Large intestine (tissue), 3 donors: ENCODE data around the gene NCKAP5. TPM values are rescaled to one million over a fixed set of nuclear protein-coding genes. Genes with fewer than 3 reads are reported as not detected.

Experiments
- DNase-seq, 2 donors: peaks; one replicate each; pipeline versions ENCODE4 v3.0.0 to v3.0.0-alpha.2; 2013
- H3K27ac ChIP-seq: one replicate; pipeline ENCODE4 v1.5.1; 2013; ENCODE audit warnings: low read length
- H3K27me3 ChIP-seq: 2 replicates; pipeline ENCODE4 v1.6.1; 2013; ENCODE audit warnings: low read length; ENCODE audit not compliant: control insufficient read depth, insufficient read depth
- H3K36me3 ChIP-seq: 2 replicates; pipeline ENCODE4 v1.6.1; 2013; ENCODE audit warnings: low read length; ENCODE audit not compliant: control insufficient read depth, insufficient read depth
- H3K4me1 ChIP-seq: one replicate; pipeline ENCODE4 v1.6.1; 2013; ENCODE audit warnings: low read length; ENCODE audit not compliant: control insufficient read depth, insufficient read depth
- H3K4me3 ChIP-seq: one replicate; pipeline ENCODE4 v1.5.1; 2013; ENCODE audit warnings: low read length
- H3K9me3 ChIP-seq: one replicate; pipeline ENCODE4 v1.6.1; 2013; ENCODE audit warnings: mild to moderate bottlenecking, low read depth, low read length, moderate library complexity; ENCODE audit not compliant: control insufficient read depth
- WGBS: methylation state at CpG from one replicate; pipeline ENCODE4 v1.1.5; 2013; ENCODE audit warnings: low lambda C conversion rate; ENCODE audit not compliant: insufficient coverage; 5-methylcytosine and 5-hydroxymethylcytosine counted together
- polyA plus RNA-seq: library from polyadenylated mRNA; unstranded; fragments of 120-200 nt; gene quantifications from one replicate; pipeline ENCODE4 v1.2.1, GENCODE V29; 2013

Gene NCKAP5
- polyA plus RNA-seq, 1 donor = 4.3 TPM

GRCh38 chr2:133061874-133062593 is 506.2 kb downstream of the NCKAP5 start:
- 63% methylated on average over 2 of the region's 3 CpGs for WGBS
- H3K9me3 ChIP-seq = no peaks in the 10 kb centered on the region
- H3K4me3 ChIP-seq = no peak overlapping the region
- DNase-seq = no peak
- no peaks in the 10 kb centered on the region for H3K4me1 ChIP-seq
- H3K27me3 ChIP-seq = no peaks in the 10 kb centered on the region
- H3K36me3 ChIP-seq = no peaks in the 10 kb centered on the region
- H3K27ac ChIP-seq = no peak overlapping the region

GRCh38 chr2:133054297-133054696 is 514.0 kb downstream of the NCKAP5 start:
- no peaks in the 10 kb centered on the region for H3K27me3 ChIP-seq
- H3K4me1 ChIP-seq = no peaks in the 10 kb centered on the region
- 100% methylated on average over 1 of the region's 3 CpGs for WGBS
- H3K36me3 ChIP-seq = no peaks in the 10 kb centered on the region
- no peak overlapping the region for H3K4me3 ChIP-seq
- no peak overlapping the region for H3K27ac ChIP-seq
- H3K9me3 ChIP-seq = no peaks in the 10 kb centered on the region
- DNase-seq = no peak

GRCh38 chr2:133053541-133053940 is 514.7 kb downstream of the NCKAP5 start:
- Histone ChIP-seq H3K4me3 (no peak overlapping the region), H3K9me3 (no peaks in the 10 kb centered on the region), H3K27ac (no peak overlapping the region), H3K36me3 (no peaks in the 10 kb centered on the region), H3K27me3 (no peaks in the 10 kb centered on the region), H3K4me1 (no peaks in the 10 kb centered on the region)
- no peak for DNase-seq
- 63% methylated on average over 2 of the region's 3 CpGs for WGBS

- no peak overlapping the region for H3K4me3 ChIP-seq
- H3K4me1 ChIP-seq = no peaks in the 10 kb centered on the region
- no peak overlapping the region for H3K27ac ChIP-seq
- H3K9me3 ChIP-seq = no peaks in the 10 kb centered on the region
- DNase-seq = no peak
- no peaks in the 10 kb centered on the region for H3K36me3 ChIP-seq
- no peaks in the 10 kb centered on the region for H3K27me3 ChIP-seq
- no CpG with 5 or more reads among the region's 5 CpGs for WGBS
These were observed 522.5 kb downstream of the NCKAP5 start for GRCh38 chr2:133045787-133046186.

GRCh38 chr2:133044556-133044955 is 523.7 kb downstream of the NCKAP5 start:
- Histone ChIP-seq H3K27ac (no peak overlapping the region), H3K9me3 (no peaks in the 10 kb centered on the region)
- WGBS = no CpG with 5 or more reads among the region's 4 CpGs

GRCh38 chr2:133040170-133040569 is 528.1 kb downstream of the NCKAP5 start:
- H3K27ac ChIP-seq = no peak overlapping the region
- H3K27me3 ChIP-seq = no peaks in the 10 kb centered on the region
- no peak for DNase-seq
- H3K4me1 ChIP-seq = no peaks in the 10 kb centered on the region
- no peak overlapping the region for H3K4me3 ChIP-seq
- H3K36me3 ChIP-seq = no peaks in the 10 kb centered on the region
- no peaks in the 10 kb centered on the region for H3K9me3 ChIP-seq
- WGBS = 80% methylated on average over 1 of the region's 4 CpGs

More at GRCh38 chr2:133044556-133044955, 523.7 kb downstream of the NCKAP5 start:
- no peak for DNase-seq
- Histone ChIP-seq H3K4me1 (no peaks in the 10 kb centered on the region), H3K36me3 (no peaks in the 10 kb centered on the region), H3K27me3 (no peaks in the 10 kb centered on the region), H3K4me3 (no peak overlapping the region)

GRCh38 chr2:133039531-133039930 is 528.7 kb downstream of the NCKAP5 start:
- no peaks in the 10 kb centered on the region for H3K4me1 ChIP-seq
- no peaks in the 10 kb centered on the region for H3K36me3 ChIP-seq
- no peak overlapping the region for H3K27ac ChIP-seq
- H3K27me3 ChIP-seq = no peaks in the 10 kb centered on the region
- H3K9me3 ChIP-seq = no peaks in the 10 kb centered on the region
- DNase-seq = no peak
- WGBS = no CpG with 5 or more reads among the region's 1 CpG
- H3K4me3 ChIP-seq = no peak overlapping the region

- Histone ChIP-seq H3K9me3 (no peaks in the 10 kb centered on the region), H3K4me1 (no peaks in the 10 kb centered on the region), H3K27me3 (no peaks in the 10 kb centered on the region), H3K36me3 (no peaks in the 10 kb centered on the region), H3K4me3 (no peak overlapping the region), H3K27ac (no peak overlapping the region)
- no peak for DNase-seq
- WGBS = 20% methylated on average over 2 of the region's 6 CpGs
These were observed 541.6 kb downstream of the NCKAP5 start for GRCh38 chr2:133026536-133027177.

- H3K4me3 ChIP-seq = no peak overlapping the region
- no peaks in the 10 kb centered on the region for H3K36me3 ChIP-seq
- H3K27ac ChIP-seq = no peak overlapping the region
- no peaks in the 10 kb centered on the region for H3K9me3 ChIP-seq
- WGBS = no CpG with 5 or more reads among the region's 3 CpGs
- no peaks in the 10 kb centered on the region for H3K27me3 ChIP-seq
- H3K4me1 ChIP-seq = no peaks in the 10 kb centered on the region
- DNase-seq = no peak
These were observed 543.3 kb downstream of the NCKAP5 start for GRCh38 chr2:133025004-133025403.

- DNase-seq = no peak
- H3K4me1 ChIP-seq = no peaks in the 10 kb centered on the region
- H3K36me3 ChIP-seq = no peaks in the 10 kb centered on the region
- no CpG with 5 or more reads among the region's 6 CpGs for WGBS
- no peak overlapping the region for H3K4me3 ChIP-seq
- H3K27me3 ChIP-seq = no peaks in the 10 kb centered on the region
- H3K9me3 ChIP-seq = no peaks in the 10 kb centered on the region
- no peak overlapping the region for H3K27ac ChIP-seq
These were observed 555.2 kb downstream of the NCKAP5 start for GRCh38 chr2:133012847-133013734.
